Measurements from ENCODE around the gene FOSB. TPM values are rescaled to one million over a fixed set of nuclear protein-coding genes. Genes with fewer than 3 reads are reported as not detected.
A peak's percentile ranks its signal among the peaks of the same experiment; 100 is the strongest.

FOSB gene
- total and polyA plus RNA-seq, 9 of the 15 experiments (the other 6 are each of a cell fraction or from before 2014, with no cell fraction given), result 0.11 to 2.7 (median 0.73) TPM

- no peak for TF ChIP-seq ZNF146 (CRISPR knock-in tag; IDR thresholded peaks at IDR 0.05; ENCODE audit: unreplicated experiment)
- 0 out of 2 replicates have a peak, but pooled peaks have one; percentile 9 for TF ChIP-seq POLR2AphosphoS5 (IDR thresholded peaks at IDR 0.05; ENCODE audit: control insufficient read depth, insufficient read depth, low read depth, low read length)
- peak; percentile 48; the same call in 1 of the 2 replicates for TF ChIP-seq LEF1 (IDR thresholded peaks at IDR 0.05)
- 0 out of 2 replicates have a peak, but pooled peaks have one; percentile 57 for TF ChIP-seq SMARCE1 (IDR thresholded peaks at IDR 0.05)
- no peak for TF ChIP-seq U2AF2 (optimal IDR thresholded peaks at IDR 0.05; ENCODE audit: low read depth, low read length)
- TF ChIP-seq ATF3 (IDR thresholded peaks at IDR 0.05), result no peak
- TF ChIP-seq ATF3 (CRISPR knock-in tag; conservative IDR thresholded peaks at IDR 0.05), result no peak
- TF ChIP-seq ZNF696 (CRISPR knock-in tag; conservative IDR thresholded peaks at IDR 0.05), result no peak
- TF ChIP-seq ZNF507 (tag; conservative IDR thresholded peaks at IDR 0.05), result no peak
- TF ChIP-seq ILF3 (IDR thresholded peaks at IDR 0.05; ENCODE audit: borderline replicate concordance), result no peak
Observed at GRCh38 chr19:45450012-45450333, 17.8 kb upstream of the FOSB start (continued).

DNA sequence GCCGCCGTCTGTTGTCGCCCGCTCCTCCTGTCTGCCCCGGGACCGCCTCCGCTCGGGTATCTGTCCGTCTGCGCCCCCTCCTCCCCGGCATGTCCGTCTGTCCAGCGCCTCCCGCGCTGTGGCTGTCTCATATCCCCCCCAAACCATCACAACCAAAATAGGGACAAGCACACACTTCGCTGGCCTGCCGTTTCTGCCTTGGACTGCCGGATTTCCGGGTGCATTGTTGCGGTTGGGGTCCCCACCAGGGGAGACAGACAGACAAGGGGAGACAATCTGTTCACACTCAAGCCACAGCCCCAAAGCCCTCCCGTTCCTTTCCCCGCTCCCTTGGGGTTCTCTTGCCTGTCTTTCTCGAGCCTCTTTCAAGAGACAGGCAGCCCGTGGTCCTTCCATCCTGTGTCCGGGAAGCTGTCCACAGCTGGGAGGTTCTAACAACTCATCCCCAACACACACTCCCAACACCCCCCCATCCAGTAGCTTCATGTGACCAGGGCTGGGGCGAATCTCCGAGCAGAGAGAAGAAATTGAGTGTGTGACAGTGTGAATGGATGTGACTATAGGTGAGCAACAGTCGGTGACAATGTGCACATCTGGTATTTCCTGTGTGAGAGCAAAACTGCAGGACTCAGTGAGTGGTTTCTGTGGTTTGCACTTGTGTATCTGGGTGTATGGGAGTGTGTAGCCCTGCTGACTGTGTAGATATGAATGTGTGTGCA lies 16.5 kb upstream of the FOSB start:
- Histone ChIP-seq H3K79me2 (ENCODE audit: control insufficient read depth, insufficient read depth, low read length) (no peaks in the 10 kb centered on the region), H3K27me3 (ENCODE audit: control insufficient read depth in 2 of 2, insufficient read depth in 2 of 2, low read length in 2 of 2) (no peaks in the 10 kb centered on the region), H3K9me1 (ENCODE audit: control insufficient read depth, insufficient read depth, low read length) (no peaks in the 10 kb centered on the region), H3K9me3 (replicated peaks; ENCODE audit: control insufficient read depth, insufficient read depth, low read depth, low read length) (no peaks in the 10 kb centered on the region), H3K9ac (ENCODE audit: insufficient read depth in 1 of 2, low read depth in 2 of 2, low read length in 2 of 2) (peak overlapping the region; percentile 62 to 93; a peak in 3 of 4 replicates), H4K20me1 (replicated peaks; ENCODE audit: control insufficient read depth, insufficient read depth, low read length) (no peaks in the 10 kb centered on the region), H3K4me2 (ENCODE audit: insufficient read depth, low read length) (peak overlapping the region; percentile 71), H3K36me3 (ENCODE audit: control insufficient read depth, insufficient read depth, low read length) (no peaks in the 10 kb centered on the region), H3K27ac (ENCODE audit: extremely low read depth, low read depth, low read length) (peak overlapping the region; percentile 52; the same call in 2 of the 3 replicates), H3K4me3 (peak overlapping the region; percentile 42), H2AFZ (ENCODE audit: low read depth, low read length) (peak overlapping the region; percentile 81), H3K4me1 (replicated peaks in 1 of 2; ENCODE audit: control insufficient read depth in 2 of 2, insufficient read depth in 2 of 2, low read length in 2 of 2) (peaks cover 21 to 29% of the 10 kb centered on the region in 2 experiments)
- intact Hi-C loops (cut with micrococcal nuclease), result no loop called here
- ATAC-seq (peak; percentile 4; the same call in 2 of the 3 replicates), DNase-seq (ENCODE audit: extremely low read depth in 1 of 4, low spot score in 3 of 4) (no peak), FAIRE-seq (no peak)
- in situ Hi-C loops (cut with MboI), result no loop called here
- no TSS peak for BruUV-seq (replicated peaks)
- ChIA-PET POLR2A (interaction anchor here (0.6 to 0.7 kb wide), 2 partner anchors 190 to 247 kb away, joined by 3 read pairs; no protein-coding TSS in a partner anchor), CTCF (ENCODE audit: low intra/inter-chr PET ratio) (no interaction called here)
- WGBS (ENCODE audit: insufficient coverage, low coverage, missing lambda C conversion rate), result 26% methylated on average over 24 of the region's 28 CpGs
- TF ChIP-seq PYGO2 (tag; IDR thresholded peaks at IDR 0.05), result no peak
- TF ChIP-seq, protein P1, sequence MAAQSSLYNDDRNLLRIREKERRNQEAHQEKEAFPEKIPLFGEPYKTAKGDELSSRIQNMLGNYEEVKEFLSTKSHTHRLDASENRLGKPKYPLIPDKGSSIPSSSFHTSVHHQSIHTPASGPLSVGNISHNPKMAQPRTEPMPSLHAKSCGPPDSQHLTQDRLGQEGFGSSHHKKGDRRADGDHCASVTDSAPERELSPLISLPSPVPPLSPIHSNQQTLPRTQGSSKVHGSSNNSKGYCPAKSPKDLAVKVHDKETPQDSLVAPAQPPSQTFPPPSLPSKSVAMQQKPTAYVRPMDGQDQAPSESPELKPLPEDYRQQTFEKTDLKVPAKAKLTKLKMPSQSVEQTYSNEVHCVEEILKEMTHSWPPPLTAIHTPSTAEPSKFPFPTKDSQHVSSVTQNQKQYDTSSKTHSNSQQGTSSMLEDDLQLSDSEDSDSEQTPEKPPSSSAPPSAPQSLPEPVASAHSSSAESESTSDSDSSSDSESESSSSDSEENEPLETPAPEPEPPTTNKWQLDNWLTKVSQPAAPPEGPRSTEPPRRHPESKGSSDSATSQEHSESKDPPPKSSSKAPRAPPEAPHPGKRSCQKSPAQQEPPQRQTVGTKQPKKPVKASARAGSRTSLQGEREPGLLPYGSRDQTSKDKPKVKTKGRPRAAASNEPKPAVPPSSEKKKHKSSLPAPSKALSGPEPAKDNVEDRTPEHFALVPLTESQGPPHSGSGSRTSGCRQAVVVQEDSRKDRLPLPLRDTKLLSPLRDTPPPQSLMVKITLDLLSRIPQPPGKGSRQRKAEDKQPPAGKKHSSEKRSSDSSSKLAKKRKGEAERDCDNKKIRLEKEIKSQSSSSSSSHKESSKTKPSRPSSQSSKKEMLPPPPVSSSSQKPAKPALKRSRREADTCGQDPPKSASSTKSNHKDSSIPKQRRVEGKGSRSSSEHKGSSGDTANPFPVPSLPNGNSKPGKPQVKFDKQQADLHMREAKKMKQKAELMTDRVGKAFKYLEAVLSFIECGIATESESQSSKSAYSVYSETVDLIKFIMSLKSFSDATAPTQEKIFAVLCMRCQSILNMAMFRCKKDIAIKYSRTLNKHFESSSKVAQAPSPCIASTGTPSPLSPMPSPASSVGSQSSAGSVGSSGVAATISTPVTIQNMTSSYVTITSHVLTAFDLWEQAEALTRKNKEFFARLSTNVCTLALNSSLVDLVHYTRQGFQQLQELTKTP (IDR thresholded peaks at IDR 0.05; ENCODE audit: low read depth in 1 of 2, partially characterized antibody in 2 of 2), result no peak
- no peak for TF ChIP-seq HLTF (IDR thresholded peaks at IDR 0.05)
- TF ChIP-seq, protein P2, sequence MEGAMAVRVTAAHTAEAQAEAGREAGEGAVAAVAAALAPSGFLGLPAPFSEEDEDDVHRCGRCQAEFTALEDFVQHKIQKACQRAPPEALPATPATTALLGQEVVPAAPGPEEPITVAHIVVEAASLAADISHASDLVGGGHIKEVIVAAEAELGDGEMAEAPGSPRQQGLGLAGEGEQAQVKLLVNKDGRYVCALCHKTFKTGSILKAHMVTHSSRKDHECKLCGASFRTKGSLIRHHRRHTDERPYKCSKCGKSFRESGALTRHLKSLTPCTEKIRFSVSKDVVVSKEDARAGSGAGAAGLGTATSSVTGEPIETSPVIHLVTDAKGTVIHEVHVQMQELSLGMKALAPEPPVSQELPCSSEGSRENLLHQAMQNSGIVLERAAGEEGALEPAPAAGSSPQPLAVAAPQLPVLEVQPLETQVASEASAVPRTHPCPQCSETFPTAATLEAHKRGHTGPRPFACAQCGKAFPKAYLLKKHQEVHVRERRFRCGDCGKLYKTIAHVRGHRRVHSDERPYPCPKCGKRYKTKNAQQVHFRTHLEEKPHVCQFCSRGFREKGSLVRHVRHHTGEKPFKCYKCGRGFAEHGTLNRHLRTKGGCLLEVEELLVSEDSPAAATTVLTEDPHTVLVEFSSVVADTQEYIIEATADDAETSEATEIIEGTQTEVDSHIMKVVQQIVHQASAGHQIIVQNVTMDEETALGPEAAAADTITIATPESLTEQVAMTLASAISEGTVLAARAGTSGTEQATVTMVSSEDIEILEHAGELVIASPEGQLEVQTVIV (CRISPR knock-in tag; IDR thresholded peaks at IDR 0.05; ENCODE audit: borderline replicate concordance), result no peak
